CD1c-positive myeloid dendritic cell (primary cell): ENCODE results near the gene D2HGDH.
"Not testable (repeated sequence)": the region's sequence is repeated elsewhere in the genome, so short reads cannot be mapped to it uniquely, and the experiment has no call there.

ENCODE experiments used
- DNase-seq: peaks from one replicate; pipeline ENCODE4 v3.0.0-alpha.2; 2016; ENCODE audit errors: extremely low spot score

Gene D2HGDH

GRCh38 chr2:241793385-241793784, 59.0 kb downstream of the D2HGDH start:
- no peak for DNase-seq

GRCh38 chr2:241794250-241794823, 59.9 kb downstream of the D2HGDH start:
- DNase-seq = no peak

DNA sequence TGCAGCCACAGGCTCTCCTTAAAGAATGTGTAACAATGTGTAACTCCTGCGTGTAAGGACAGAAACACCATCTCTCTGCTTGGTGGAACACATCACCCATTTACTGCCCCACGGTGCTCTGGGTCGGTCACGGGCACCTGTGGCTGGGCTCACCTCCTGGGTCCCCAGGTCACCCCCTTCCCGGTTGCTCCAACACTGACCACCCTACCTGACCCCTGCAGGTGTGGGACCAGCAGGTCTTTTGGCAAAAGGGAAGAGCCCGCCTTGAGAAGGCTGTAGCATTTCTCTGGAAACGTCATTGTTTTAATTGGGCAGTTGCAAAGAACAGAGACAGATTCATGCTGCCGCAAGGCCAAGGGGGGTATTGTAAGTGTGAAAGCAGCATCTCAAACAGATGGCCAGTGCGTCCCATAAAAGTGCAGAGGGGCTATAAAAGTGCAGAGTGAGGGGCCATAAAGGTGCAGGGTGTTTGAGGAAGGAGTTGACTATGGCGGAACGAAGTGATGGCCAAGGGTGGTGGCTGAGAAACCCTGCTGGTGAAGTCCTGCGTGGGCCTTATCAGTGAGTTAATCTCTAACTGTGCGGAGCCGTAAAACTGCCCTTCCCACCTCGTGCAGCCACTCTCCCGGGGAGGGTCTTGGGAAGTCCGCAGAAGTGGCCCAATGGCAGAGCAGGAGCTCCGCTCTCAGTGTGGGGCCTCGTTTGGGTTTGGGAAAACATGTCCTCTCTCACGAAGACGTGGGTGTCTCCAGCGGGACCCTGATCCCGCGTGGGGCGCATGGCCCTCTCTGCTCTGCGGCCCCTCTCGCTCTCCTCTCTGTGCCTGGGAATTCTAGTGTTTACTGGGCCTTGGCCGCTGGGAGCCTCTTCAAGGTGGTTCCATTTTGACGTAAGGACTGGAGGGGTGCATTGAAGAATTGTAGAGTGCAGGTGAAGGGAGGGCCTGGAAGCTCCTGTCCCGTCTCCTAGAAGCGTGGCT, 60.9 kb downstream of the D2HGDH start:
- no peak for DNase-seq

GRCh38 chr2:241796209-241796608, 61.8 kb downstream of the D2HGDH start:
- no peak for DNase-seq

- DNase-seq = no peak
Measured at GRCh38 chr2:241796610-241797138, 62.2 kb downstream of the D2HGDH start.

DNA sequence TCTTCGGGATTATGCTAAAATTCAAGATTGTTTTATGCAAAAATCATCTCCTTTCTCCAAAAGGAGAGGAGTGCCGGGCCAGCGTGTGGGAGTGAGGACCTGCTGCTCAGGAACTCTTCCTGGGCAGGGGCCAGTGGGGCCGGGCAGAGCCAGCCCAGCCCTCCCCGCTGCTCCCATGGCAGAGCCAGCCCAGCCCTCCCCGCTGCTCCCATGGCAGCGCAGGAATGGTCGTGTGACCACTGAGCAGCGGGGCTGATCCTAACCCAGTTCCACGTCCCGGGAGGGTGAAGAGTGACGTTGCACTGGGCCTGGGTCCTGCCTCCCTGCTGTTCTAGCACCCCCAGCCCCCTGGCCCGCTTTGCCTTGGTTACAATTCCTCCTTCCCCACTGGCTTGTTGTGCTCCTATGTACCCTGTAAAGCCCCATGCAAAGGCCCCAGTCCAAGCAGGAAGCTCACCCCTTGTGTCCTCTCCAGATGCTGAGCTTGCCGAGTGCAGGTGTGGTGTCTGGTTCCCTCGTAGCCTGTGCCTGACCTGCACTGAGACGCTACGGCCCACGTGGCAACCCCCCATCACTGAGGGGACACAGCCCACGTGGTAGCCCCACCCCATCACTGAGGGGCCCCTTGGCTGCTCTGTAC, 63.1 kb downstream of the D2HGDH start:
- no peak for DNase-seq

- DNase-seq = no peak
Measured at GRCh38 chr2:241798081-241798630, 63.7 kb downstream of the D2HGDH start.

DNA sequence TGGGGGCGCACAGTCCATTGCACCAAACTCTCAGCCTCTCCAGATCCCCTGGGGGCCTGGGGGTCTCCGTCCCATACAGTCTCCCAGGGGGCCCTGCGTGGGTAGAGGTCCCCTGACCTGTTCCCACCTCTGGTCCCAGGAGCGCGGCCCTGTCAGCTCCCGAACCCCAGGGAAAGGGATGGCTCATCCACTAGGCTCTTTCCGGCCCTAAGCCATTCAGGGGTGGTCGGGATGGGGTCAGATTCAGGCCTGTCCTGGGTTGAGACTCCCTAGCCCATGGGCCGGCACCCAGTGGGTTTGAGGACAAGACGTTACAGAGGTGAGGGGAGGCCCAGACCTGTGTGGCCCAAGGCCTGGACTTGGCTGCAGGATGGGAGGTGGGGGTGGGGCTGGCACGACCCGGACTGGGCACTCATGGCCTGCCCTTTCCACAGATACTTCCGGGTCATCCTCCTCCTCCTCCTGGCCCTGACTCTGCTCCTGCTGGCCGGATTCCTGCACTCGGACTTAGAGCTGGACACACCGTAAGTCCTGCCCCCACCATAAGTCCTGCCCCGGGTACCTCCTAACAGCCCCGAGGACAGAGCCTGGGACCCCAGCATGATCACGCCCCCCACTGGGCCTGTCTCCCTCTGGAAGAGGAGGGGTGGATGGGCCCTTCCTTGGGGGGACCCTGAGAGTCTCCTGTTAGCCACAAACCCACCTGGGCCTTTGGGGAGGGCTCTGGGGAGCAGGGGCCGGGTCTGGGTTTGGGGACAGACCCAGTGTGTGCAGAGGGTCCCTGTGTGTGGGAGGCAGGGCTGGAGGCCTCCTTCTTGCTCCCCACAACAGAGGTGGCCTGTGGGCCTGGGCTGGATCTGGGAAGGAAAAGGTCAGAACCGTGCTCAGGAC, 64.4 kb downstream of the D2HGDH start:
- no peak for DNase-seq

DNA sequence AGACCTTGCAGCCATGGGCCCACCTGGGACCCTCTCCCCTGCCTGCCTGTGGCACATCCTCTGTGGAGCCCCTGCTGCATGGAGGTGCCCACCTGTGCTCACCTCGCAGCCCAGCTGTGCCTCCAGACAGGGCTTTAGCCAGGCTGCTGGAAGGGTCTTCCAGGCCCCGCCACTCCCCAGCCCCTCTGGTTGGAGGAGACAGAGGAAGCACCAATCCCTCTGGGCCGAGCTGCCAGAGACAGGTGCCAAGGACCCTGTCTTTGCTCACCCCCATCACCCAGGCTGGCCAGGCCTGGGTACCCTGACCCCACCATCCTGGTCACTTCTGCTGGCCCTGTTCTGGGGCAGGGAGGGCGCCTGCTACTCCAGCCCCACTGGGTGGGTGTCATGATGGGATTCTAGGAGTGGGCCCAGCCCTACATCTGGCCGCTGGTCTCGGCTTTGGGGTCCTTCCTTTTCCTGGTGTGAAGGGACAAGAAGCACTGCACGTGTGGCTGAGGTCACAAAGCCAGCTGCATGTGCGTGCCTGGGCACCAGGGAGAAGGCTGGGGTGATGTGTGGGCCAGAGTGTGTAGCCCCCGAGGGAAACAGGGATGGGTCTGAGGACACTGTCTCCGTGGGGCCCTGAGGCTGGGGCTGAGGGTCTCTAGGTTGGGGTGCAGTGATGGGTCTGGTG, 65.2 kb downstream of the D2HGDH start:
- DNase-seq = no peak

DNA sequence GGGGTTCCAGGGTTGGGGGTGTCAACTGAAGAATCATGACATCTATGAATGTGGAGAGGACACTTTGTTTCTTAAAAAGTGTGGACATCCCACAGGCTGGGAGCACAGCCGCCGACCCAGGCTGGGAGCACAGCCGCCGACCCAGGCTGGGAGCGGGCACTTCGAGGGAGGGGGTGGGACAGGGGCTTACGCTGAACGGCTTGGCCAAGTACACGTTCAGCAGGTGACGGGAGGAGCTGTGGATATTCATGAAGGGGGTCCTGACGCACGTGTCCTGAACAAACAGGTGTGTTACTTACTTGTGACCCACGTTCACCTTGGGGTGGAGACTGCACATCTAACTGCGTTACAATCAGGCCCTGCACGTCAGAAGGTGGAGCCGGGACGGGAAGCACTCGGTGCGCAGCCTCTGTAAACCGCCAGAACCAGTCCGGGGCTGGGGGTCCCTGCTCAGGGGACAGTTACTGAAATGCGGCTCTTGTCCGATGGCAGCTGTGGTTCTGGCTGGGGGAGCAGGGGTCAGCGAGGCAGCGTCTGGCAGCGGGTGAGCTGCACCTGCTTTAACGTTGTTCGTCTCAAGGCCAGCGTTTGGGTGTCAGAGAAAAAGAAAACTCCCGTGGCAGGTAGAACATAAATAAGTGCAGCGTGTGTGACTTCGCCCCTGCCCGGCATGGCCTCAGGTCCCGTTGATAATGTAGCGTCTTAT, 65.9 kb downstream of the D2HGDH start:
- DNase-seq = not testable (repeated sequence)

DNA sequence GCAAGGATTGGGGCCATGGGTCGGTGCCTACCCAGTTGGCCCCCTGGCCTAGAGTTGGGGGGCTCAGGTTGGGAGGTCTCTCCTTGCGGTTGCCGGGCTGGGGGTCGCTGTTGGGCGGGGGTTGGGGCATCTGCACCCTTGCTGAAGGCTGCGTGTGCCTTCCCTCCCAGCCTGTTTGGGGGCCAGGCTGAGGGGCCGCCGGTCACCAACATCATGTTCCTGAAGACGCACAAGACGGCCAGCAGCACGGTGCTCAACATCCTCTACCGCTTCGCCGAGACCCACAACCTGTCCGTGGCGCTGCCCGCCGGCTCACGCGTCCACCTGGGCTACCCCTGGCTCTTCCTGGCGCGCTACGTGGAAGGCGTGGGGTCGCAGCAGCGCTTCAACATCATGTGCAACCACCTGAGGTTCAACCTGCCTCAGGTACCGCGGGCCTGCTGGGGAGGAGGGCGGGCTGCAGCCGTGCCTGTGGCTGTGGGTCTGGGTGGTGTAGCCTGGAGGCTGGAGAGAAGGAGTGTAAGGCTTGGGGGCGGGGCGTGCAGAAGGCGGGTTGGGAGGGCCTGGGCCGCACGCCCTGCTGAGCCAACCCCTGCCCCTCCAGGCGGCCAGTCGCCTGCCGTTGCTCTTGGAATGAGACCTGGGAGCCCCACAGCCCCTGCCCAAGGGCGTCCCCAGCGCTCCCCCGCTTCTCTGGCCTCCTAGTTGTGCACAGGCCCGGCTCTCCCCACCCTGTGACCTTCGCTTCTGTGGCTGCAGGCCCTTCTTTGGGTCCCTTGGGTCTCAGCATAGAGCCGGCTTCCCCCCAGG, 67.4 kb downstream of the D2HGDH start:
- no peak for DNase-seq

DNA sequence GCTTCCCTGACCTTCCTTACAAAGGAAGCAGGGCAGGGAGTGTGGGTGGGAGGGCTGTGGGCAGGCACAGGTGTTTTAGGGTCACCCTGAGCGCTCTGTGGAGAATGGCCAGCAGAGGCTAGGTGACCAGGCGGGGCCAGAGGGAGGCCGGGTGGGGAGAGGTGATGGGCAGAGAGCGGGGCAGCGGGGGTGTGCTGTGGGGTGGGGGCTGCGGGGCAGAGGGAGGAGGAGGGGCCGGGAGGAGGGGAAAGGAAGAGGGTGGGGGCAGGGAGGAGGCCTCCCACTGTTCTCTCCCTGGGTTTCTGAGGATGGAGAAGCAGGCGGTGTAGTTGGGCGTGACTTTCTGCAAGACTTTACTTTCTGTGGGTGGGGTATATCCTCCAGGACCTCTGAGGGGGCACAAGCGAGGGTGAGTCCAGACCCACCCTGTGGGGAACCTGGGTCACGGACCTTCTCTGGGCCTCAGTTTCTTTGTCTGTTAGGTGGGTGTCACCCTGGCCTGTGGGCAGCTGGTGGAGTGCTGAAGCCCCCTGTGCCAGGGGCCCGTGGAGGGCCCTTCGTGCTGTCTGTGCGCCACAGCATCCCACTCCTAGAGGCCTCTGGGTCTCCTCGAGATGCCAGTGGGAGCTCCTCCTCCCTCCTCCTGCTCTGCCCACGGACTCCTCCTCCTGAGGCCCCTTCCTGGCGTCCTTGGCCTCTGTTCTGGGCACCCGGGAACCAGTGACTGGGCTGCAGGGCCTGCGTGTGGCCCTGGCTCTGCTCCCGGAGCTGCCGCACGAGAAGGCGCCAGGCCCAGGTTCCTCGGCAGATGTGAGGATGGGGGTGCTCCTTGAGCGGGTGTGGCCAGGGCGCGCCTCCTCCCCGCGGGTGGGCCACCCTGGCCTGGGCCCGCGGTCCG, 68.2 kb downstream of the D2HGDH start:
- no peak for DNase-seq

GRCh38 chr2:241803387-241804325, 69.2 kb downstream of the D2HGDH start:
- DNase-seq = peak; percentile 30

DNA sequence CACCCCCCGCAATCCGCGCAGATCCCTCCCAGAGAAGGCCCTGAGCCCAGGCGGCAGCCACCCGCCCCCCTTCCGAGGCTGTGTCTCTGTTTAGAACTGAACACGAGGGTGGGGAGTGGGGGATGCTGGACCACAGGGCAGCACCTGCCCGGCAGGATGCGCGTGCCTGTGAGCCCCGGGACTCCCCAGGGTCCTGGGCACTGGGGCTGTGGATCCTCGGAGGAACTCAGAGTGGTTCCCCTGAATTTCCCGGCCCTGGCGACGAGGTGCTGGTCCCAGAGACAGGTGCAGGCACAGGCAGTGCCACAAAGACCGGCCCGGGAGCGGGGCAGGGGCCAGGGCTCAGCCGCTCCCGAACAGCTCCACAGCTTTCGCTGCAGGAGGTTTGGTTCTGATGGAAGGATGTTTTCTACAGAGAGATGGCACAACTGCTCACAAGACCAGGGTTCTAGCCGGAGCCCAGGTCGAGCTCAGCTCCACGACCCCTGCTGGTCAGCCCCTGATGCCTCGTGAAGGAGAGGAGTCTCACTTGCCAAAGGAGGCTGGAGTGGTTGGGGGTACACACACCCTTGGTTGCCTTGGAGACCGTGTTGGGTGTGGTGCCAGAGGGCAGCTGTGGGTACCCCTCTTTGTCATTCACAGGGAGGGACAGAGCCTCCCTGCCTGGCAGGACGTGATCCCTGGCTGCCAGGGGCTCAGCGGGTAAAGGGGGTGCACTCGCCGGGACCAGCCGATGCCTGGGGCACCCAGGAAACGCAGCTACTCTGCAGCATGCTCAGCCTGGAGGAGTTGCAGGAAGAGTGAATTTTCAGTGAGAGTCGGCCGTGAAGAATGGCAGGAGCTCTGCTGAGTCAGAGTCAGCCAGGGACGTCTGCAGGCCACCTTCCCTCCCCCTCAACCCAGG, 70.1 kb downstream of the D2HGDH start:
- no peak for DNase-seq

DNA sequence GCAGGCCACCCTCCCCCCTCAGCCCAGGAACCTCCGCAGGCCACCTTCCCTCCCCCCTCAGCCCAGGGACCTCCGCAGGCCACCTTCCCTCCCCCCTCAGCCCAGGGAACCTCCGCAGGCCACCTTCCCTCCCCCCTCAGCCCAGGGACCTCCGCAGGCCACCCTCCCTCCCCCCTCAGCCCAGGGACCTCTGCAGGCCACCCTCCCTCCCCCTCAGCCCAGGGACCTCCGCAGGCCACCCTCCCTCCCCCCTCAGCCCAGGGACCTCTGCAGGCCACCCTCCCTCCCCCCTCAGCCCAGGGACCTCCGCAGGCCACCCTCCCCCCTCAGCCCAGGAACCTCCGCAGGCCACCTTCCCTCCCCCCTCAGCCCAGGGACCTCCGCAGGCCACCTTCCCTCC, 71.8 kb downstream of the D2HGDH start:
- DNase-seq = not testable (repeated sequence)
